Central memory CD4-positive, alpha-beta T cell (primary cell): Measurements from ENCODE around the gene PDE4DIP.
"Not testable (repeated sequence)": the region's sequence is repeated elsewhere in the genome, so short reads cannot be mapped to it uniquely, and the experiment has no call there.

Experiments used
- DNase-seq: peaks from one replicate; pipeline ENCODE4 v3.0.0; 2022

The PDE4DIP gene

DNA sequence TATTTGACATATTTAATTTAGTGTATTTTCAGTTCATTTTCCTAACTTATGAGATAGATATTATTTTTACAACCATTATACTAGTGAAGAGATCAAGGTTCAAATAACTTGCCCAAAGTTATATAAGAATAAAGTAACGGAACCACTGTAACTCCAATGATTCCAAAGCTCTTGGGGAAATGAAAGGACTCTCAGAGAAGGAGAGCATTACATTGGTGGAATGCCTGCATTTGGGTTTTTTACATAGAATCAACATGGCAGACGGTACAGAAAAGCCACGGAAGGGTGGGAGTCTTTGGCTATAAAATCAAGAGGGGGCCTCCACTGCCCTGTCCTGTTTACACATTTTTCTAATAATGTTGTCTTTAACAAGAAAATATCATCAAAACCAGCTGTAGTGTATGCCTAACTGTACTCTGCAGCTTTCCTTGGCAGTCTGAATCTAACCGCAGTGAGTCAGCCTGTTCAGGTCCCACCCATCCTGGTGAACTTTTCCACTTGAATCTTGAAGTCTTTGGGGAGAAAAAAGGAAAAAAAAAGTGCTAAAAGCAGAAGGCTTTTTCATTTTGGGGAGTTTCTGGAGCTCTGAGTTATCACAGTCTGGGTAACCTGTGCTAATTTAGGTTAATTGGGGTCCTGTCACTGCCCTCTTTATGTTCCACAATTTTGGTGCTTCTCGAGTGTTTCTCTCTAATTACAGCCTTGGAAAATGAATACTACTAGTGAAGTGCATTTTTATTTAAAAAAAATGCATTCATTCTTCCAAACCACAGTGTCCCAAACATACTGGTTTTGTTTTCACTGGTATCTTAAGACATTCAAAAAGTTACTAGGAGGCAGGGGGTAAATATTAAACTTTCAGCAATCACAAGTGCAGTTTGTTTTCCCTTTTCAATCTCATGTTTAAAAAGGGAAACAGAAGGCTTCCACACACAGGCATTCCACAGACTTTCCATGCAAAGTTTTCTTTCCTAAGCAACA, 30.5 kb downstream of the PDE4DIP start:
- DNase-seq = not testable (repeated sequence)

DNA sequence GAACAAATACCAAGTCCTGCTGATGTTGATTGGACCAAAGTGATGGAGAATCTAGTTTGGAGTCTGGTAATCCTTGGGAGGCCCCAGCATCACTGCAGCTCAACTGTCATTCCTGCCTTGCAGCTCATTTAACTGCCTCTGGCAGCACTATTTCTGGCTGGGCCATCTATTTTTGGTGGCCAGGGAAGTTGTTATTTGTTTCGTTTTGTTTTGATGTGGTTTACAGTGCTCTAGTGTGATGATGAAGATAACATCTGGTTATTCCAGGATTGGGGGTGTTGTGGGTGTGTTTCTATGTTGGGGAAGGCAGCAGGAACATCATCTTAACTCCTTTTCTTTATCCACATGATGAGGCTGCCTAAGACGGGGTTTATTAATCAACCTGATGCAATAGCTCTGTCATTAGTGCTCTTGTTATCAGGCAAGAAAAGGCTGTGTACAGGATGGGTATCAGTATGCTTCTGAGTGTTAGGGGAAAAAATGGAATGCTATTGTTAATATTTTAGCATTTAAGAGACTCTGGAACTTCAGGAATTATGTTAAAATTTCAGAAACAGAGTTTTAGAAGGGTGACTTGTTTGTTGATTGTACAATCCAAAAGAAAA, 35.7 kb downstream of the PDE4DIP start:
- not testable (repeated sequence) for DNase-seq

DNA sequence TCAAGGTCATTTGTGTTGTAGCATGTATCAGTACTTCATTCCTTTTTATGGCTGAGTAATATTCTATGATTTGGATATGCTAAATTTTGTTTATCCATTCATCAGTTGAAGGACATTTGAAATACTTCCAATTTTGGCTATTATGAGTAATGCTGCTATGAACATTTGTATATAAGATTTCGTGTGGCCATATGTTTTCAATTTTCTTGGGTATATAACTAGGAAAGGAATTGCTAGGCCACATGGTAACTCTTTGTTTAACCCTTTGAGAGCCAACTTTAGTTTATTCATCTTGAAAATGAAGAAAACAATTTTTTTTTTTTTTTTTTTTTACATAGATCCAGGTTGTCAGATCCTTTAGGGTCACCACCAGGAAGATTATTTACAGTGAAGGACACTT, 37.0 kb downstream of the PDE4DIP start:
- DNase-seq = not testable (repeated sequence)

DNA sequence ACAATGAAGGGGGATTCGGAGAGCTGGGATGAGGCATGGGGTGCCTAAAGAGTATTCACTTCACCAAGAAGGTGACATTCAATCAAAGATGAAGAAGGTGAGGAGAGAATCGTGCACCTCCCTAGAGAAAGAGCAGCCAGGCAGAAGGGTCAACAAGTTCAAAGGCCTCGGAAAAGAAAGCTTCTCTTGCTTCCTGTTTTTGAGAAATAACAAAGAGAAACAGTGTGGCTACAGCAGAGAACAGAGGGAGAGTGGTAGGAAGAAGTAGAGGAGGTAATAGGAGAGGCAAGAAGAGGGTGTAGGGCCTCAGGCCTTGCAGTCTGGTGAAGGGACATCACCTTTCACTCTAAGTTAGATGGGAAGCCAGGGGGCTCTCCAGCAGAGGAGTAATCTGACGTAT, 41.0 kb downstream of the PDE4DIP start:
- not testable (repeated sequence) for DNase-seq

DNA sequence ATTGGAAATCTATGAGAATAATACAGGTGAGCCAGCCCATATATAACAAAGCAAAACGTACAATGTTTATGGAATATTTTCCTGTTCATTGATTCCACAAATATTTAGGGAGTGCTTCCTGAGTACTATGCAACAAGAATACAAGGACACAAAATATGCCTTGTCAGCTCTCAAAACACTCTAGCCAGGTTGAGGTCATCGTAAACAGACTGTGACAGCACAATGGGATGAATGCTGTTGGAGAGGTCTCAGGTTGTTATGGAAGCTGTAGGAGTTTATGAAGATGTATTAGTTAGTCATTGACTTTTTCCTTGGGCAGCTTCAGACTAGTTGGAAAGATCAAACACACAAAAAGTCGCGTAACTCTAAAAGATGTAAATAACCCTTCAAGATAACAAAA, 42.1 kb downstream of the PDE4DIP start:
- DNase-seq = not testable (repeated sequence)

DNA sequence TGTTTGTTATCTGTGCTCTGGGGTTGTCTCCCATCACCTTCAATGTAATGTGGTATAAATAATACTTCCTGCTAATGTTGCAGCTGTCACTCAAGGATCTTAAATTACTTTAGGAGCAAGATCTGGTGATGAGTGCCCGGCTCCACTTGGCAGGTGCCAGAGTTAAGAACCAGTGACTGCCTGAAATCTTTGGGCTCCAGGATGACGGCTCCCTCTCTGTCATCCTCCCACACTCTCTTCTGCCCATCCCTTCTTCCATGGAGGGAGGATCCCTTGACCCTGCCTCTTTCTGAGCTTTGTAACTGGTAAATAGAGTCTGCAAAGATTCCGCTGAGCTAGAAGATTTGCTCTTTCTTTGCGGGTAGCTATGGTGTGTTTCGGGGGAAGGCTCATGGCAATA, 44.4 kb downstream of the PDE4DIP start:
- DNase-seq = not testable (repeated sequence)

DNA sequence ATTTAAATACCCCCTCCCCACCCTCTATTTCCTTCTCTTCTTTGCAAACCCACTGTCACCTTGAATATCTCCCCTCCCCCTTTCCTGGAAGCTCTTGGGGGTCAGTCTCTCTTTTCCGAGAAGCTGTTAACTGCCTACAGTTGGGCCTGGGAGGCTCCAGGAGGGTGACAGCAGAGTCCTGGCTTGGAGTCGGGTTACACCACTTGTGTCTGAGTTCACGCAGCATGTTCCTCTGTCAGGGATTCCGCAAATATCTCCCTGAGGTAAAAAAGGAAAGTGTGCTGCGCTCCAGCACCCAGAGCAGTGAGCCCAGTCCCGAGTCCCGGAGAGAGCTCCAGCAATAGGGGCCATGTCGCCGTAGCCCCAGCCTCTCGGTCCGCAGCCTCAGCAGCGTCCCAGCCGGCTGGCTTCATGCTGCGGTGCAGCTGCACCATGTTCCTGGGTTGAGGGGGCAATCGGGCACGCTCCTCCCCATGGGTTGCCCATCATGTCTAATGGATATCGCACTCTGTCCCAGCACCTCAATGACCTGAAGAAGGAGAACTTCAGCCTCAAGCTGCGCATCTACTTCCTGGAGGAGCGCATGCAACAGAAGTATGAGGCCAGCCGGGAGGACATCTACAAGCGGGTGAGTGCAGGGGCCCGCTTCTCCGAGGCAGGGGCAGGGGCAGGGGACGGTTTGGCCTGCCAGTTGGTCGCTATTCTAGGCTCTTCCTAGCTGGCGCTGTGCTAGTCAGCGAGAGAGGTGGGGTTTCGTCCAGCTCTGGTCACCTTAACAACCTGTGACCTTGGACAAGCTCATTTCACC, 45.2 kb downstream of the PDE4DIP start:
- not testable (repeated sequence) for DNase-seq

DNA sequence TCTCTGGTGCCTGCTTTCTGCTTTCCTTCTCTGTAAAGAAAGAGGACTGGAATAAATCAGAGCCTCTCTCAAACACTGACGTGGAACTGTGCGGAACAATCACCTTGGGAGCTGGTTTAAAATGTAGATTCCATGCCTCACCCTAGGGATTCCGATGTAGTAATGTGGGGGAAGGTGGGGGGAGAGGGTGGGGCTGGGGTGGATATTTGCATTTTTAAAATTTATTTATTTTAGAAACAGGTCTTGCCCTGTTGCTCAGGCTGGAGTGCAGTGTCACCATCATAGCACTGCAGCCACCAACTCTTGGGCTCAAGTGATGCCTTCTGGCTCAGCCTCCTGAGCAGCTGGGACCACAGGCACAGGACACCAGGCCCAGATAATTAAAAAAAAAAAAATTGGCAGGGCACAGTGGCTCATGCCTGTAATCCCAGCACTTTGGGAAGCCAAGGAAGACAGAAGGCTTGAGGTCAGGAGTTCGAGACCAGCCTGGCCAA, 45.9 kb downstream of the PDE4DIP start:
- DNase-seq = not testable (repeated sequence)

DNA sequence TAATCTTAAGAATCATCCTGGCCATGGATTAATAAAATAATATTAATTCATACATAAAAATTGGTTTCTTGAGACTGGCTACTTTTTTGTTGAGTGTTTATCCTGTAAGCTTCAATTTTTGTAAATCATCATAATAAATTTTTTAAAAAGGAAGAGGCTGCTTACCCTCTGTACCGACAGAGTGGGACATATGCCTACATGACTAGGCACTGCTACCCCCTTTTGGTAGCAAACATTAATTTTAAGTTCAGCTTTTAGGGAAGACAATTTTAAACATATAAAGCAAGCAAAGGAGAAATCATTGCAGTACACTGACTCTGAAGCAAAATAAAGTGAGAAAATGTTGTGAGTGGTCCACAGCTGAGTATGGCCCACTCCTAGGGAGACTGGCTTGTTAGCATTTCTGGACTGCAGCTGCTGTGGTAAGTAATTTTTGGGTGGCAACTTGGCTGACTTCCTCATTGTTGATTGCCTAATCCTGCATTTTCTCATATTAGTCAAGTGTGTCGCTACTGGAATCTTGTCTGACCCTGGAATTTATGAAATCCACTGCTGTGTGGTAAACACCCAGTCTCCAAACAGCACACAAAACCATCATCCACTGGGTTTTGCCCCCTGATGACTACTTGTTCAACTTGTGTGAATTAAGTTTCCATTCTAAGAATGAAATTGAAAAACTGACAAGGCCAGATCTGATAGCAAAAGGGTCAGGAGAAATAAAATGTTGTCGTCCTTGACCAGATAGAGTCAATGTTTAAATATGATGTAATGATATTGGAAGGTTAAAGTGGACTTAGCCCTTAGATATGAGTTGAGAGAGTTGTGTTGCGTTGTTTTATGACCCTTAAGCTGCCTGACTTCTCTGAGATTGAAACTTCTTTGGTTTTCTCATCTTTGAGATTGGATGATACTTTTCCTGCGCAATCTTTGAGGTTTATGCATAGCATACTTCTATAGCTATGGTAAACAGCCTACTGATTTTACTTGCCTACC, 50.4 kb downstream of the PDE4DIP start:
- DNase-seq = not testable (repeated sequence)

DNA sequence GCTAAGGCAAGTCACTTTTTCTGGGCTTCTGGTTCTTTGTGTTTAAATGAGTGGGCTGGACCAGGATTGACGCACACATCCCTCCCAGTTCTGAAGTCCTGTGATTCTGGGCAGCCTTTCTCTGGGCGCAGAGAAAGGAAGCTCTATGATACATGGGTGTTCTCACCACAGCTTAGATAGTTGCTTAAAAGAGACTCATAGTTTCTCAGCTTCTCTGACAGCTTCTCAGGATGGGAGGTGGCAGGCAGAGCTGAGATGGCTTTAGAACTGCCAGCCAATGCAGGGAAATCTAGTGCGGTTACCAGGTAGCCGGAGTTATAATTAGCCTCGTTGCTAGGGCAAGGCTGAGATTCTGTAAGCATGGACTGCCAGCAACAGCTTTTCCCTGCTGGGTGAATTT, 55.8 kb downstream of the PDE4DIP start:
- DNase-seq = not testable (repeated sequence)

DNA sequence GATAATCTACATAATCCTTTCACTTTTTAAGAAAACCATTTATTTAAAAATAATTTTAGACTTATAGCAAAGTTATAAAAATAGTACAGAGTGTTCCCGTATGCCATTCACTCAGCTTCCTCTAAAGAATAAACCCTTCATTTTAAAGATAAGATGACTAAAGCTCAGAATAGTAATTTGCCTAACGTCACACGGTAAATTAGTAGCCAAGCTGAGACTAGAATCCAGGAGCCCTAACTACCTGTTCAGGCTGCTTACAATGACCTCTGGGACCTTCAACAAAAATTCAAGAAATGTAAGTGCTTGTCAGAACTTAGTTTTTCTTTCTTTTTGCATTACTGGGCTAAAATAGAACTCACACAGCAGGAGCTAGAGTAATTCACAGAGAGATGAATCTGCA, 56.5 kb downstream of the PDE4DIP start:
- not testable (repeated sequence) for DNase-seq

DNA sequence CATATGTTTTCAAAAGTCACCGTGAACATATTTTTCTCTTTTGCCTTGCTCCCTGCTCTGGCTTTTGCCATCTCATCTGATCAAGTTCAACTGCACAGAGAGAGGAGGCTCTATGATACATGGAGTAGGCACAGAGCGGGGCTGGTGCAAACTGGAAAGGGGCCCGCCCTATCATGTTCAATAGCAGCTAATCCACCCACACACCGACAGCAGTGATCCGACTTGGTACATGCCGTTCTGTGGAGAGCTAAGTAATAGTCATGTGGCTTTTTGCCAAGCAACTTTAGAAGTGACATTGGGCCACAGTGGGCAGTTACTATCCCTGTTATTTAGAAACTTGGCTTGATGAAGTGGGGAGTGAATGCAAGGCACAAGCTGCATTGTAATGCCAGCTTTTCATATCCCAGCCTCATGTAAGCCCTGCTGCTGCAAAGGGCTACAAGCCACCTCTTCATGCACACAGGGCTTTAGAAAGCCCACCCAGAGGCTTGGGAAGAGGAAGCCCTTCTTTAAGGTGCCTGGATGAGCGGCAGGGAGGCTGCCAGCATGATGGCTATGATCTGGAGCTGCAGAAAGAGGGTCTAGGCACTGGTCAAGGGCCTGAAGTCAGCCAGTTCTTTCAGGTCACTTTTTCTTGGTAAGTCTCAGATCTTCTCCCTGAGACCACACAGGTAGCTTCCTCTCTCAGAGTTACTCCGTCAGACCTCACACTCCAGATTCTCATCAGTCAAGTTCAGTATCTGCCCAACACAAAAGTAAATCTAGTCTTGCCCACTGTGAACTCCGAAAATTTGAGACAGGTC, 57.1 kb downstream of the PDE4DIP start:
- DNase-seq = not testable (repeated sequence)

DNA sequence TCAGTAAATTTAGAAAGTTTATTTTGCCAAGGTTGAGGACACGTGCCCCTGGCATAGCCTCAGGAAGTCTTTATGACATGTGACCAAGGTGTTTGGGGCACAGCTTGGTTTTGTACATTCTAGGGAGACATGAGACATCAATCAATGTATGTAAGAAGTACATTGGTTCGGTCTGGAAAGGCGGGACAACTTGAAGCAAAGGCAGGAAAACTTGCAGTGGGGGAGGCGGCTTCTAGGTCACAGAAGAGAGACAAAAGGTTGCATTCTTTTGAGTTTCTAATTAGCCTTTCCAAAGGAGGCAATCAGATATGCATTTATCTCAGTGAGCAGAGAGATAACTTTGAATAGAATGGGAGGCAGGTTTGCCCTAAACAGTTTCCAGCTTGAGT, 57.7 kb downstream of the PDE4DIP start:
- DNase-seq = not testable (repeated sequence)

DNA sequence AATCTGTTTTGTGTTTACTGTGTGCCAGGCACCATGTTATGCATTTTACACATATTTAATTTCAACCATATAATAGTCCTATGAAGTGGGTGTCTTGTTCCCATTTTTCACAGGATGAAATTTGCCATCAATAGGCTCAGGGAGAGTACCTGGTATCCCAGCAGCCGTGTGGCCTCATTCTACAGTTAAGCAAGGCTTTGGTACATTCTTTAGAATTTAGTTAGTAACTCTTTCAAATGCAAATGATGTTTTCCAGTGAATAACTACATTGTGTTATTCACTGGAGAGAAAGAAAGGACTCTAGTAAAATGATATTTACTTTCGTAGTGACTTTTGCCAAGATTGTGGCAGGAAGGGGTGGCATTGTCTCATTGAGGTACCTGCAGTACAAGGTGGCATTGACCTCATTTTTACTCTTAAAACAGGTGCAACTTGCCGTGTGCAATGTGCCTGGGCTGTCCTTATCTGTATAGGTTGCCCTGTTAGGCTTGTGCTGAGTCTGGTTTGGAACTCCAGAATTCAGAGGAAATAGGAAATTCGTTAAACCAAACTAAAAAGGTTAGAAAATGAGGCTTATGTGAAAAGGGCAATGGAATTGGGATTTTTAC, 65.1 kb downstream of the PDE4DIP start:
- DNase-seq = not testable (repeated sequence)

DNA sequence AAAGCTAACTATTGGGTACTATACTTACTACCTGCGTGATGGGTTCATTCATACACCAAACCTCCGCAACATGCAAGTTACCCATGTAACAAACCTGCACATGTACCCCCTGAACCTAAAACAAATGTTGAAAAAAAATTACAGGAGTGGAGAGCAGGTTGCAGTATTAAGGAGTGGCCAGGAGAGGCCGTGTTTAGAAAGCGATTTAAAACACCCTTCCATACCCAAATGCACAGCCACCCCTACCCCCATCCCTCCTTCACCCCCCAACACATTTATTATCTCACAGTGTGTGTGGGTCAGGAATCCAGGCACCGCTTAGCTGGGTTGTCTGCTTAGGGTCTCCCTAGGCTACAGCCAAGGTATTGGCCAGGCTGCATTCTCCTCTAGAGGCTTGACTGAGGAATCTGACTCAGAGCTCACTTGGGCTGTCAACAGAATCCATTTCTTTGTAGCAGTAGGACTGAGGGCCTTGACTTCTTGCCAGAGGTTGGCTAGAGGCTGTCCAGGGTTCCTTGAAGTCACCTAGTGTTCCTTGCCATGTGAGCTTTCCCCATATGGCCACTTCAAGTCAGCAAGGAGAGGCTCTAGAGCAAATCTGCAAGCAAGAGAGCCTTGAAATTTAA, 67.2 kb downstream of the PDE4DIP start:
- not testable (repeated sequence) for DNase-seq

DNA sequence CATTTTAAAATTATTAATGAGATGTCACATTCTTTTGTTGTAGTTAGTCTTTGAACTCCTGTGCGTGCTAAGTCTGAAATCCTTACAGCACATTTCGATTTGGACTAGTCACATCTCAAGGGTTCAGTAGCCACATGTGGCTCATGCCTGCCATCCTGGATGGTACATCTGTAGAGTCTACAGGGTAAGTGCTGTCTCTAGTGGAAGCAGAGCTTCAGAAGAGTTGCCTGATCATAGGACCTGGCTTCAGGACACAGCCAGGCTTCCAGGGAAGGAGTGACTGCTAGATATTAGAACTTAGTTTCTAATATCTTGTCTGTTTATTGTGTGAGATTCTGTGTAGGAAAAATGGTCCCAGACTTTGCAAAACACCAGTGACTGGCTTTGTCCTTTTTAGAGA, 72.0 kb downstream of the PDE4DIP start:
- DNase-seq = not testable (repeated sequence)

DNA sequence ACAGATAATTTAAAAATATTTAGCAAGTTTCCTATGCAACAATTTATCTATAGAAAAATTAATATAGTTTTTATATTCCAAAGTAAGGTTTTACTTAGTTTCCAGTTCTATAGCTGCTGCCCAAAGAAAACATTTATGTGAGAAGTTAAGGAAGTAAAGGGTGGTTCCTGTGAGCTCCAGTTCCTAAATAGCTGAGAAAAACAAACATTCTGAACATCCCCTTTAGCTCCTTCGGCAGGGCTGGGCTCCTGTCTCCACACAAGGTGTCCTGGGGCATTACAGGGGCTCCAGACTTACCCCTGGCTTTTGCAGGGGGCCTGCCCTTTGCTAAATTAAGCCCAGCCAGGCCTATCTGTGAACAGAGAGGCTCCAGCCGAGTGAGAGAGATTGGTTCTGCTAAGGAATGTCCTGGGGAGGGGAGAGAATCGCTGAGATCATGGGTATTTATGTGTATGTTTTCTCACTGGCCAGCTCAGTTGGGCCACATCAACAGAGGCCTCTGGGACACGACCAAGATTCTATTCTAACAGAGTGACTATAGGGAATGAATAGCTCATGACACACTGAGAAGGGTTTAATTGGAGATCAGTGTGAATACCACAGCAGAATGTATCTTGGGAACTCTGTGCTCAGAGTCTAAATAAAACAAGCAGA, 72.6 kb downstream of the PDE4DIP start:
- not testable (repeated sequence) for DNase-seq

DNA sequence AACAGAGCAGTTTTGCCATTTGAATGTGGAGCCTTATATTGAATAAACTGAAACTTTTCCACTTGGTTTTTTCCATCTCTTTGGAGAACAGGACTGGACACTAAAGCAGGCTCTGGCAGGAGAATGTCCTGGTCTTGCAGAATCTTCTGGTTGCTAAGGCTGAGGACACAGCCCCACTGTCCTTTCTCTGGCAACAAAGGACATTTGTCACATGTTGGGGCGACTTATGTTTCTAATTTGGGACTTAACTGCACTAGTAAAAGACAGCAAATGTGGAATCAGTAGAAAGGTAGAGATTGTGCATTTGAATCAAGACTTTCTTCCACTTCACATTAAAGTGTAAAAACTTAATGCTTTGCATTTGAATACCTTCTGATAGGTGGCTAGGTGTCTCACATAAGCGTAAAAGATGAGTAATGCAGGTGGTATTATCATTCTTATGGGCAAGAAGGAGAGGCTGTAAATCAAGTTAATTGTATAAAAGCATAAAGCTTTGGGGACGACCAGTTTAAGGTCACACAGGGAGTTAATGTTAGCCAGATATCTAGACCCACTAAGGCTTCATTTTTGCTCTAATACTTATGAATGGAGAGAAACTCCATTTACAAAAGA, 74.7 kb downstream of the PDE4DIP start:
- not testable (repeated sequence) for DNase-seq

DNA sequence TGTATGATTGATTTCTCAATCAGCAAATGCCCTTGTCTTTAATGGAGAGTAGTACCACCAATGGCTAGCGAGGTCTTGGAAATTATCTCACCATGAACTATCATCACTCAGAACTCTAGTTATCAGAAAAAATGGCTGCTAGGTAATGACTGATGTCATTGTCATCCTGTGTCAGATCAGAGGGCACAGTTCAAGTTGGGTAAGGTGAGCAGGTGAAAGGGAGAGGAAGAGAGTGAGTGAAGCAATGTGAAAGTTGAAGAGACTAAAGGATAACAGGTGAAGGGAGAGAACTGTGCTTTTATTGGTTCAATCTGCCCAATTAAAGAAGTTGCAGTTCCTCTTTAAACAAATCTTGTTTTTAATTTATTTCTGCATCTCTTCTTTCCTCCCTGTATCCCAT, 76.8 kb downstream of the PDE4DIP start:
- not testable (repeated sequence) for DNase-seq
